HL-60 (cell line): Measurements from ENCODE around the gene LRBA.

Source experiments
- CTCF ChIP-seq: IDR thresholded peaks from one replicate; pipeline ENCODE4 v1.5.1; 2011; ENCODE audit warnings: low read length, control low read depth, inconsistent platforms; ENCODE audit not compliant: insufficient read depth
- REST ChIP-seq: IDR thresholded peaks from 2 replicates; pipeline ENCODE4 v1.6.1; 2012; ENCODE audit warnings: low read depth; ENCODE audit not compliant: insufficient replicate concordance

- TF ChIP-seq CTCF (no peak), REST (no peak)
Observed at GRCh38 chr4:151014521-151015458, at the start of gene LRBA.
